HepG2 (cell line): Measurements from ENCODE around the gene CLDN15. TPM values are rescaled to one million over a fixed set of nuclear protein-coding genes. Genes with fewer than 3 reads are reported as not detected.

Experiments
- CC2D1A ChIP-seq: sonication (generic); formaldehyde crosslinking; IDR thresholded peaks from 2 replicates; pipeline ENCODE4 v1.8.1; 2023; ENCODE audit warnings: mild to moderate bottlenecking, missing genetic modification reagents
- CREM ChIP-seq, 2 experiments: sonication (generic) in 1 of 2; formaldehyde crosslinking in 1 of 2; IDR thresholded peaks; 2 replicates each; pipeline versions ENCODE4 v1.4.0 to v1.6.1; 2016 to 2020; ENCODE audit warnings: antibody characterized with exemption in 1 of 2, mild to moderate bottlenecking in 1 of 2, missing genetic modification reagents in 1 of 2
- DNMT3B ChIP-seq: conservative IDR thresholded peaks from 2 replicates; pipeline ENCODE4 v1.6.1; 2016; ENCODE audit warnings: missing biosample characterization, control low read depth
- FOXA1 ChIP-seq, 2 experiments: fragments of 450-650 bp in 1 of 2; sonication (generic) in 1 of 2; formaldehyde crosslinking in 1 of 2; IDR thresholded peaks; 2 replicates each; pipeline versions ENCODE4 v1.4.0 to v1.6.1; 2016 to 2020; ENCODE audit warnings: missing genetic modification reagents in 1 of 2
- FOXM1 ChIP-seq: sonication (generic); formaldehyde crosslinking; IDR thresholded peaks from 2 replicates; pipeline ENCODE4 v1.5.0; 2020; ENCODE audit warnings: missing genetic modification reagents
- GABPA ChIP-seq, 2 experiments: IDR thresholded peaks; 2 replicates each; pipeline ENCODE4 v1.6.1; 2011 to 2016; ENCODE audit warnings: low read depth in 2 of 2, low read length in 1 of 2, missing biosample characterization in 1 of 2, missing genetic modification characterization in 1 of 2
- HES4 ChIP-seq: sonication (generic); formaldehyde crosslinking; IDR thresholded peaks from 2 replicates; pipeline ENCODE4 v1.9.0; 2021; ENCODE audit warnings: mild to moderate bottlenecking, missing genetic modification reagents, borderline replicate concordance
- MED8 ChIP-seq: sonication (generic); formaldehyde crosslinking; IDR thresholded peaks from 2 replicates; pipeline ENCODE4 v1.8.1; 2023; ENCODE audit warnings: mild to moderate bottlenecking, missing genetic modification reagents; ENCODE audit not compliant: insufficient replicate concordance
- NFE2L2 ChIP-seq: fragments of 150-350 bp; IDR thresholded peaks from 2 replicates; pipeline ENCODE4 v1.6.1; 2014; ENCODE audit warnings: low read length
- PAX8 ChIP-seq: sonication (generic); formaldehyde crosslinking; IDR thresholded peaks from 2 replicates; pipeline ENCODE4 v1.8.0; 2022; ENCODE audit warnings: mild to moderate bottlenecking, missing genetic modification reagents, borderline replicate concordance
- RXRA ChIP-seq: sonication (generic); formaldehyde crosslinking; IDR thresholded peaks from 2 replicates; pipeline ENCODE4 v1.5.1; 2020; ENCODE audit warnings: missing genetic modification reagents
- ZBTB7A ChIP-seq: sonication (generic); formaldehyde crosslinking; IDR thresholded peaks from 2 replicates; pipeline ENCODE4 v1.8.0; 2022; ENCODE audit warnings: mild to moderate bottlenecking, missing genetic modification reagents
- ZNF34 ChIP-seq: sonication (generic); formaldehyde crosslinking; IDR thresholded peaks from 2 replicates; pipeline ENCODE4 v1.4.0; 2020; ENCODE audit warnings: mild to moderate bottlenecking, missing genetic modification reagents, borderline replicate concordance
- ZNF7 ChIP-seq: IDR thresholded peaks from 2 replicates; pipeline ENCODE4 v1.6.1; 2016; ENCODE audit warnings: missing biosample characterization, missing genetic modification reagents
- ZNF776 ChIP-seq: sonication (generic); formaldehyde crosslinking; IDR thresholded peaks from 2 replicates; pipeline ENCODE4 v1.4.0; 2020; ENCODE audit warnings: mild to moderate bottlenecking, missing genetic modification reagents
- ZNF790 ChIP-seq: sonication (generic); formaldehyde crosslinking; IDR thresholded peaks from 2 replicates; pipeline ENCODE4 v1.8.0; 2022; ENCODE audit warnings: missing genetic modification reagents, mild to moderate bottlenecking, borderline replicate concordance
- ZNF792 ChIP-seq: IDR thresholded peaks from 2 replicates; pipeline ENCODE4 v1.6.1; 2016
- polyA plus RNA-seq, 8 experiments: library from polyadenylated mRNA; depleted of rRNA in 3 of 8; stranded (reverse) in 7 of 8; unstranded in 1 of 8; fragments of >200 nt; fragmentation: Illumina TruSeq in 4 of 8; extraction: Trizol in 4 of 8; gene quantifications; 2 replicates each; pipeline versions ENCODE4 v1.2.1 to v1.2.3, GENCODE V29; 2011 to 2016; ENCODE audit warnings: low read depth in 4 of 8, missing spikeins in 1 of 8, mixed read lengths in 1 of 8; ENCODE audit not compliant: insufficient read depth in 1 of 8
- total RNA-seq, 5 experiments: library from RNA; depleted of rRNA; stranded (reverse); fragments of >200 nt; fragmentation: Illumina TruSeq; extraction: Trizol; gene quantifications; 2 replicates each; pipeline ENCODE4 v1.2.3, GENCODE V29; 2016; ENCODE audit warnings: low read depth in 1 of 5
- TF ChIP-seq, protein P1 (sequence below): sonication (generic); formaldehyde crosslinking; IDR thresholded peaks from 2 replicates; pipeline ENCODE4 v1.9.0; 2022; ENCODE audit warnings: low read depth, missing genetic modification reagents
- TF ChIP-seq, protein P2 (sequence below): sonication (generic); formaldehyde crosslinking; IDR thresholded peaks from 2 replicates; pipeline ENCODE4 v1.8.0; 2022; ENCODE audit warnings: low read depth, missing genetic modification reagents

The CLDN15 gene
- total and polyA plus RNA-seq, 2 of the 13 experiments (the other 11 are each of a cell fraction or from before 2014, with no cell fraction given), result 7.1 to 17.8 TPM

GRCh38 chr7:101243646-101244374 lies 6.2 kb upstream of the CLDN15 start (continued):
- TF ChIP-seq, protein P1, sequence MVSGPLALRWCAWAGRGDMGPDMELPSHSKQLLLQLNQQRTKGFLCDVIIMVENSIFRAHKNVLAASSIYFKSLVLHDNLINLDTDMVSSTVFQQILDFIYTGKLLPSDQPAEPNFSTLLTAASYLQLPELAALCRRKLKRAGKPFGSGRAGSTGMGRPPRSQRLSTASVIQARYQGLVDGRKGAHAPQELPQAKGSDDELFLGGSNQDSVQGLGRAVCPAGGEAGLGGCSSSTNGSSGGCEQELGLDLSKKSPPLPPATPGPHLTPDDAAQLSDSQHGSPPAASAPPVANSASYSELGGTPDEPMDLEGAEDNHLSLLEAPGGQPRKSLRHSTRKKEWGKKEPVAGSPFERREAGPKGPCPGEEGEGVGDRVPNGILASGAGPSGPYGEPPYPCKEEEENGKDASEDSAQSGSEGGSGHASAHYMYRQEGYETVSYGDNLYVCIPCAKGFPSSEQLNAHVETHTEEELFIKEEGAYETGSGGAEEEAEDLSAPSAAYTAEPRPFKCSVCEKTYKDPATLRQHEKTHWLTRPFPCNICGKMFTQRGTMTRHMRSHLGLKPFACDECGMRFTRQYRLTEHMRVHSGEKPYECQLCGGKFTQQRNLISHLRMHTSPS (CRISPR knock-in tag), result no peak
- TF ChIP-seq NFE2L2 (no peak), ZNF790 (CRISPR knock-in tag) (no peak), ZBTB7A (CRISPR knock-in tag) (0 out of 2 replicates have a peak, but pooled peaks have one; percentile 26), HES4 (CRISPR knock-in tag) (no peak), MED8 (CRISPR knock-in tag) (no peak), FOXM1 (CRISPR knock-in tag) (0 out of 2 replicates have a peak, but pooled peaks have one; percentile 40), ZNF7 (CRISPR knock-in tag) (no peak), CC2D1A (CRISPR knock-in tag) (0 out of 2 replicates have a peak, but pooled peaks have one; percentile 55), GABPA (IDR thresholded peaks at IDR 0.05; ENCODE audit: low read depth, low read length) (no peak), GABPA (CRISPR knock-in tag; IDR thresholded peaks at IDR 0.05; ENCODE audit: low read depth) (no peak), DNMT3B (CRISPR knock-in tag) (no peak), FOXA1 (IDR thresholded peaks at IDR 0.05) (no peak), FOXA1 (CRISPR knock-in tag; IDR thresholded peaks at IDR 0.05) (no peak), ZNF776 (CRISPR knock-in tag) (peak; percentile 52; the same call in 1 of the 2 replicates), ZNF34 (no peak), PAX8 (CRISPR knock-in tag) (no peak), RXRA (CRISPR knock-in tag) (no peak; the same call in 1 of the 2 replicates), ZNF792 (CRISPR knock-in tag) (no peak), CREM (IDR thresholded peaks at IDR 0.05) (no peak), CREM (CRISPR knock-in tag; IDR thresholded peaks at IDR 0.05) (no peak)
- TF ChIP-seq, protein P2, sequence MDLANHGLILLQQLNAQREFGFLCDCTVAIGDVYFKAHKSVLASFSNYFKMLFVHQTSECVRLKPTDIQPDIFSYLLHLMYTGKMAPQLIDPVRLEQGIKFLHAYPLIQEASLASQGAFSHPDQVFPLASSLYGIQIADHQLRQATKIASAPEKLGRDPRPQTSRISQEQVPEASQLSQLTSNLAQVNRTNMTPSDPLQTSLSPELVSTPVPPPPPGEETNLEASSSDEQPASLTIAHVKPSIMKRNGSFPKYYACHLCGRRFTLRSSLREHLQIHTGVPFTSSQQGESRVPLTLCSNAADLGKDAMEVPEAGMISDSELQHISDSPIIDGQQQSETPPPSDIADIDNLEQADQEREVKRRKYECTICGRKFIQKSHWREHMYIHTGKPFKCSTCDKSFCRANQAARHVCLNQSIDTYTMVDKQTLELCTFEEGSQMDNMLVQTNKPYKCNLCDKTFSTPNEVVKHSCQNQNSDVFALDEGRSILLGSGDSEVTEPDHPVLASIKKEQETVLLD (CRISPR knock-in tag), result 0 out of 2 replicates have a peak, but pooled peaks have one; percentile 25
